HTR-8/SVneo (cell line): ENCODE results near the gene SYS1.

ENCODE experiments used
- DNase-seq: peaks from one replicate; pipeline ENCODE4 v3.0.0; 2011; ENCODE audit warnings: low spot score, mixed read lengths; ENCODE audit not compliant: insufficient read length
- FAIRE-seq: peaks from 2 replicates; lab custom pipeline; 2011; peaks lifted over from hg19 to GRCh38; lab: Jason Lieb, UNC

The SYS1 gene

DNA sequence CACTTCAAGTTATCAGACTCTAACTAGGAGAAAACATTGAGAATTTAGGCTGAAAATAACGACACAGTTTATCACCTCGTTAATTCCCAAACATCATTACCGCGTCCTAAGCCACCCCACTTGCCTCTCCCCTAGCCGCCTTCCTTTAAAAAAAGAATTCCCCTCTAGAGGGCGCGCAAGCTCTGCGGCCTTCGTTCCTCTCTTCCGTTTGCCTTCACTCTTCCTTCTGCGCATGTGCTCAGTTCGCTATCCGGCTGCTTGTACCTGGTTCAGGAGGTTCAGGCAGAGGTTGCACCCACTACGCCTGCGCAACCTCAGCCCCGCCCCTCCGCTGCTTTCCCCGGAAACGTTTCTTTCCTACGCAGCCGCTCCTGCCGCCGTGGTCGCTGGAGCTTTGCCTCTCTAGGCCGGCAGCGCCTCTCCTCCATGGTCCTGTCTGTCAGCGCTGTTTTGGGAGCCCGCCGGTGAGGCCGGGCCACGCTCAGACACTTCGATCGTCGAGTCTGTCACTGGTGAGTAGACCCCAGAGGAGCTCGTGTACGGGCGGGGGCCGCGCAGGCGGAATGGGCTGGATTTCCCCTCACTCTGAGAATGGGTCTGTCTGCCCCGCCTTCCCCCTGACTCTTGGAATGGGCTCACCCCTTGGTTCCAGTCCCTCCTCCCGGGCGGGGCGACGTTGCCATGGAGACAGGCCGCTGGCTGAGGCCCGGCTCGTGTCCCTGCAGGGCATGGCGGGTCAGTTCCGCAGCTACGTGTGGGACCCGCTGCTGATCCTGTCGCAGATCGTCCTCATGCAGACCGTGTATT lies at the start of gene SYS1:
SYS1 (plus strand) TSS at position 353 of the 807 bp plus-strand sequence; CDS start at position 729, 376 bp downstream.
- DNase-seq (peak; percentile 100), FAIRE-seq (peak; percentile 99)

DNA sequence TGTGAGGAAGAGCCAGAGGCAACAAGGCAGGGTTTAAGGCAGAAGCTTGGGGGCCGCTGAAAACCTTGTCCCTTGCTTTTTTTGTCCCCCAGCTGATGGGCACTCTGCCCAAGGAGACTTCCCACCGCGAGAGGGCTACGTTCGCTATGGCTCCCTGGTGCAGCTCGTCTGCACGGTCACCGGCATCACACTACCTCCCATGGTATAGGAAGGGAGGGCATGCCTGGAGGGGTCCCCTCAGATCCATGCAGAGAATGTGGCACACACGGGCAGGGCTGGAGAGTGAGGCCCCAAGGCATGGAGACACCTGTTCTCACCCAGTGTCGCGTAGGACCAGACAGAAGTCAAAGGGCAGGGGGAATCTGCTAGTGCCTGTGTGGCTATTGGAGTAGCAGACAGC lies 49.0 kb upstream of the SYS1 start:
- FAIRE-seq (peak; percentile 93), DNase-seq (no peak)

DNA sequence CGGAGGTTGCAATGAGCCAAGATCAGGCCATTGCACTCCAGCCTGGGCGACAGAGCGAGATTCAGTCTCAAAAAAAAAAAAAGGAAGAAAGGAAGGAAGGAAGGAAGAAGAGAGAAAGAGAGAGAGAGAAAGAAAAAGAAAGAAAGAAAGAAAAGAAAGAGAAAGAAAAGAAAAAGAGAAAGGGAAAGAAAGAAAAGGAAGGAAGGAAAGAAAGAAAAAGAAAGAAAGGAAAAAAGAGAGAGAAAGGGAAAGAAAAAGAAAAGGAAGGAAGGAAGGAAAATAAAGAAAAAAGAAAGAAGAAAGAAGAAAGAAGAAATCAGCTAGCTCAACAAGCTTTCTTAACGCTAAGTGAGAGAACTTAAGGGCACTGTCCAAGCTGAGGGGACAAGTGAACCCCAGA lies 47.3 kb upstream of the SYS1 start:
- FAIRE-seq (no peak), DNase-seq (no peak)

DNA sequence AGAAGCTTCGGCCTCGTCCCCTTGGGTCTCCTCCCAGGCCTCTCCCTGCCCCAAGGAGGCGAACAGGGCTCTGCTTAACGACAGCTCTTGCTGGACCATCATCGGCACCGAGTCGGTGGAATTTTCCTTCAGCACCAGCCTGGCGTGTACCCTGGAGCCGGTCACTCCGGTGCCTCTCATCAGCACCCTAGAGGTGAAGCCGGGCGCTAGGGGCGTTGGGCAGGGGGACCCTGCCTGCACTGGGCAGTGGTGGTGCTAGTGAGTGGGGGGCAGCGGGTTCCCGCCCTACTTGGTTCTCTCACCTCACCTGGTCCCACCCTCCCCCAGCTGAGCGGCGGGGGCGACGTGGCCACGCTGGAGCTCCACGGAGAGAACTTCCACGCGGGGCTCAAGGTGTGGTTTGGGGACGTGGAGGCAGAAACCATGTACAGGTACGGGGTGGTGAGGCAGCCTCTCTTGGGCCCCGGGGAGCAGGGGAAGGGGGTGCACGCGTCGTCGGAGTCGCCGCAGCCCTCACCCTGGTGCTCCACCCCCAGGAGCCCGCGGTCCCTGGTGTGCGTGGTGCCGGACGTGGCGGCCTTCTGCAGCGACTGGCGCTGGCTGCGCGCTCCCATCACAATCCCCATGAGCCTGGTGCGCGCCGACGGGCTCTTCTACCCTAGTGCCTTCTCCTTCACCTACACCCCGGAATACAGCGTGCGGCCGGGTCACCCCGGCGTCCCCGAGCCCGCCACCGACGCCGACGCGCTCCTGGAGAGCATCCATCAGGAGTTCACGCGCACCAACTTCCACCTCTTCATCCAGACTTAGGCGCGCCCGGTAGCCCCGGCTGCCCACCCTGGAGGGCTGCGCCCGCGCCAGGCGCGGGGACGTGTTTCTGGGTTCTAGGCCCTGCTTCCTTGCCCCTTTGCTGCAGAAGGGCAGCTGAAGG lies 46.5 kb upstream of the SYS1 start:
- no peak for DNase-seq
- no peak for FAIRE-seq

DNA sequence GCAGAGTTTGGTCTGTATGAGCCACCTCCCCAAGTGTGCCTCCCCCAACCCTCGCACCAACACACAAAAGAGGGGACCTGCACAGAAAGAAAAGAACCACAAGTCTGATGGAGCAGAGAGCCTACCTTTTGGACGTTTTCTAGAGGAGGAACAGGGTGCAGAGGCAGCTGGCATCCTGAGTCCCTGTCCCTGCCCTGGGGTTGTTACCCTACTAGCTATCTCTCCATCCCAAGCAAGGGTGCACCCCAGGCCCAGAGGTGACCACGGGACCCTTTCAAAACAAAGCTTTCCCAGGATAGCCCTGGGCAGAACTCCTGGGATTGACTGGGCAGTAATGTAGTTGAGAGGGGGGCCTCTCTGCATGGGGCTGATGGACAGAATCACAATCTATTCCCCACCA lies 45.1 kb upstream of the SYS1 start:
- DNase-seq (no peak), FAIRE-seq (no peak)

DNA sequence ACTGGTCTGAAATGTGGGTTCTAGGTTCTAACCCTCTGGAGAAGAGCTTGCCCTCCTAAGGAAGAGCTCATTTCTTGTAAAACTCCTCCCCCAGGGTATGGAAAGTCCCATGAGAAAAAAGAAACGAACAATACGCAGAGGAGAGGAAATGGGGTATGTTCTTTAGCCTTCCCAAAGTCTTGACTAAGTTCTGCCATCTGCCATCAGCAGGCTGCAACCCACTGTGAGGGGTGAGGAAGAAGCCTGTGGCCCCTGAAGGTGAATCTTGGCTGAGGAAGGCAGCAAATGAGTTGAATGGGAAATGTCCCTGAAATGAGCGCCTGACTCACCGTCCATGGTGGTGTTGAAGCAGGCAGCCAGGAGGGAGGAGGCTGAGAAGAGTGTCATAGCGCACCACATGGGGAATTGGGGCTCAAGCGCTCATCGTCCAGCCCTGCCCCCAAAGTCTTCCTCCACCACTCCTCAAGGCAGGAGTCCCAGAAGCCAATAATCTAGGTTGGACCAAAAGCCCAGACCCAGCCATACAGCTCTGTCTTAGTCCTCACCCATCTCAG lies 44.5 kb upstream of the SYS1 start:
- FAIRE-seq (no peak), DNase-seq (no peak)

DNA sequence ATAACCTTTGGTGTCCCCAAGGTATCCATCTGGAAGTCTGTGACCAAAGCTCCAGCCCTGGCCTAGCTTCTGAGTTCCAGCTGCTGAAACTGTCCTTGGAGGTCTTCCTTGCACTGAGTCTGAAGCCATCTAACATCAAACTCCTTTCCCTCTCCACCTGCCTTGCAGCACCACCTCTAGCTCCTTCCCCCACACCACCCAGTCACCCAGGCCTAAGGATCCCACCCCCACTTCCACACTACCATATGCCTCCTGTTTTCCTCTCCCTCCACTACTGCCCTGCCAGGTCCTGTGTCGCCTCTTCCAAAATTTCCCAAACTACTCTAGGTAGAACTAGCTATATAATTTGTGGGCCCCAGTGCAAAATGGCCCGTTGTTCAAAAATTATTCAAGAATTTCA lies 44.0 kb upstream of the SYS1 start:
- FAIRE-seq (no peak), DNase-seq (no peak)

DNA sequence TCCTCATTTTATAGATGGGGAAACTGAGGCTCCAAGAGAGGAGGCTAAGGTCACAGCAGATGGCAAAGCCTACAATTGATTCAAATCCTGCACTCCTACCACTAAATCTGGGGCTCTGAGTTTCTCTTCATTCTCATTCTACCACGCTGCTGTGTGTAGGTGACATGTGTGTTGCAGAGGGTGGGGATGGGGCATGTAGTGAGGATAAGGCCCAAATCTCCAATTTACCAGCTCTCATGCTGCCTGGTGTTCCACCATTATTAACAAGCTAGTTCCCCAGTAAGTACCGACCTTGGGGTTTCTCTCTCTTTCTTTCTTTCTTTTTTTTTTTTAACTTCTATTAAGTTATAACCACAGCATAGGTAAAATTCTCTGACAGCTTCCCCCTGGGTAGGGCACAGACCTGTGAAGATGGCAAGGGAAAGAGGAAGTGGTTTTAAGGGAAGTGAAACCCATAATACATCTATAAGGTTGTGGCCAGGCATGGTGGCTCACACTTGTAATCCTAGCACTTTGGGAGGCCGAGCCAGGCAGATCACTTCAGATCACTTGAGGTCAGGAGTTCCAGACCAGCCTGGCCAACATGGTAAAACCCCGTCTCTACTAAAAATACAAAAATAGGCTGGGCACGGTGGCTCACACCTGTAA lies 41.9 kb upstream of the SYS1 start:
- FAIRE-seq = no peak

DNA sequence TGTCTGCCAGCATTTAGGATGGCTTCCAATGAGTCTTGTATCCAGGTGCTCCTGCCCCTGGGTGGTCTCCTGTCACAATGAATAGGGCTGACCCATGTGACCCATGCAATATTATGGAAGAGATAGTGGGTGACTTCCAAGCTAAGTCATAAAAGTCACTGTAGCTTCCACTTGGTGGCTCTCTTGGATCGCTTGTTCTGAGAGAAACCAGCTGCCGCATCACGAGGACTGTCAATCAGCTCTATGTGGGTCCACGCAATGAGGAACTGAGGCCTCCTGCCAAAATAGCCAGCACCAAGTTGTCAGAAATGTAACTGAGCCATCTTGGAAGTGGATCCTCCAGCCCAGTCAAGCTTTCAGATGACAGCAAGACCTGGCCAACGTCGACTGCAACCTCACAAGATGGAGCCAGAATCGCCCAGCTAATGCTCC lies 40.0 kb upstream of the SYS1 start:
- FAIRE-seq = peak; percentile 88
- DNase-seq = peak; percentile 84

More for the DNA sequence above, 41.9 kb upstream of the SYS1 start:
- DNase-seq = no peak

DNA sequence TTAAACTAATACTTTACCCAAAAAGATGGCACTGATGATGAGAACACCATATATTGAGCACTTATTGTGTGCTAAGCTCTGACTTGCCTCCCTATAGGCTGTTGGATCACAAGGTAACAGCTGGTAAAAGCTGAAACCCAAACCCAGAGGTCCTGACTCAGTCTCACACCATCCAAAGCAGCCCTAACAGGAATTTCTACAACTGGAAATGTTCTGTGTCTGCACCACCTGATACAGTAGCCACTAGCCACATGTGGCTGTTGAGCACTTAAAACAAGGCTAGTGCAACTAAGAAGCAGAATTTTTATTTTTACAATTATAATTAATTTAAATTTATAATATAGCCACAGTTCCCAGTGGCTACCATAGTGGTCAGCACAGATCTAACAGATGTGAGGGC lies 39.2 kb upstream of the SYS1 start:
- peak; percentile 38 for FAIRE-seq
- DNase-seq = no peak

DNA sequence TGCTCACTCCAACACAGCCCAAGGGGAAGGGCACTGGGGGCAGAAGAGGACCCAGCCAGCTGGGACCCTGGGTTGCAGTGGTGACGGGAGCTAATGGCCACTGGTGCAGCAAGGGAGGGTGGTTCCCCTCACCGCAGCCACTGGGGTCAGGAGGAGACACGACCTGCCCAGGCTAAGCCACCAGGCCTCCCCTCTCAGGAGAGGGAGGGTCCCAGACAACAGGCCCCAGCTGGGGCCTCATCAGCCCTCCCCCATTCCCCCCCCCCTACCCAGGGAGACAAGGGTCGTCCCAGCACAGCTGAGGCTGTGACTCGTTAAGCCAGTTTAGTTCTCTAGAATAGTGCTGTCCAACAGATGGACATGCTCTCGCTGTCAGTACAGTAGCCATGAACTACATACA lies 37.6 kb upstream of the SYS1 start:
- no peak for DNase-seq
- FAIRE-seq = peak; percentile 75

DNA sequence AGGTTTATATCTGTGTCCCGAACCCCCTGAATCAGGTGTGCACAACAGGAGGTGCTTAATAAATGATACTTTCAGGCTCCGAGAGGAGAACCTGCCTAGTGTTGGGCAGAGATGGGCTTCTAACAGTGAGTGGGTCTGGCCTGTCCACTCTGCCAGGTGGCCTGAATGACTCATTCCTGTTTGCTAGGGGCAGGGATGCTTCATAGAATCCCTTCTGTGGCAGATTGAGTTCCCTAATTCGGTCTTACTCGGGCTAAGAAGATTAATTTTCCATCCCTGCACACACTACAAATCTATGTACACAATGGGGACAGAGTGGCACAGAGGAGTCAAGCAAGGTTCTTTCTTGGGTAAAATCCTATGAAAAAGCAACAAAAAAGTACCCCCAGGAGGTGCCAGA lies 34.5 kb upstream of the SYS1 start:
- FAIRE-seq (peak; percentile 86), DNase-seq (no peak)

DNA sequence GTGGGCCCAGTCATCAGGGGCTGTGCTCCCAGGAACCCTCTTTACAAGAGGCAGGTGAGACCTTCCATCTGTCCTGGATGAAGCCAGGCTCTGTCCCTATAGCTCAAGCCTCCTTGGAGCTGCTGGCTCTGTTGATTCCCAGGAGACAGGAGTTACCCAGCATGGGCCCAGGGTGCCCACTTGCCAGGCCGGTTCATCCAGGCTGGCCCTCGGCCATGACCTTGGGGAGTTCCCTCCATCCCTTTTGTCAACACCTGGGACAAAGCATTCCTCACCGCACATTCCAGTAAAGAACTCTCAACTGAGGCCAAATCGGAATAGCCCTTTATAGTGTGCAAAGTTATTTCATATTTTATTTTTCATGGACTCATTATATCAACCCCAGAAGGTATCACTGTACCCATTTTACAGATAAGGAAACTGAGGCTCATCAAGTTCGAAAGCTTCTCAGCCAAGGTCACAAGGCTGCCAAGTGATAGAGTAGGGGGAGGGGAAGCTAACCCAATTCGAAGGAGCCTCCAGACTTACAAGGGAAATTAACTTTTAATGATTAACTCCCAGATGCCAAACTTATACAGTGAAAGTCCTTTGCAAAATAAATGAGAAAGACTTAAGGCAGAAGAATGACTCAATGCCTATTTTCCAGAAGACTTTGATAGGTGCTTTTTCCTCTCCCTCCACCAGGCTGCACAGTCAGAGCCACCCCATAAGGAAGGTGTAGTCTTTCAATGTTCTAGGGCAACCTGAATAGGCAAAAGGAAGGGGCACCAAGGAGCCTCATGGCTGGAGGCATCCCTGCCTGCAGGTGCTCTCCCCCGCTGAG lies 33.2 kb upstream of the SYS1 start:
- no peak for DNase-seq
- peak; percentile 63 for FAIRE-seq

DNA sequence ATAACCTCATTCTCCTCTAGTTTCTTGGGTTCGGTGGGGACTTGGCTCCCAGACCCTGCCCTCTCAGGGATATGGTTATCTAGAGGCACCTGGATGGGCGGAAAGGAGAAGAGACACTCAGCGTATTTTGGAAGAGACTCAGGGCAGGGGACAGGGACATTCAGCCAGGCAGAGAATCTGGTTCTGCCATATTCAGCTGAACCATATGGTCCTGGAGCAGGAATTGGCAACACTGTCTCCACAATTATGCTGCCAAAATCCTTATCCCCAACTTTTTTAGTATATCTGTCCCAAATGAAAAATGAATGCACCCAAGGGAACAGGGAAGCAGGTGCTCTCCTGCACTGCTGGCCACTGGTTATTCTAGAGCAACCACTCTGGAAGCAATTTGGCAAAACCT lies 32.5 kb upstream of the SYS1 start:
- no peak for DNase-seq
- FAIRE-seq = no peak

DNA sequence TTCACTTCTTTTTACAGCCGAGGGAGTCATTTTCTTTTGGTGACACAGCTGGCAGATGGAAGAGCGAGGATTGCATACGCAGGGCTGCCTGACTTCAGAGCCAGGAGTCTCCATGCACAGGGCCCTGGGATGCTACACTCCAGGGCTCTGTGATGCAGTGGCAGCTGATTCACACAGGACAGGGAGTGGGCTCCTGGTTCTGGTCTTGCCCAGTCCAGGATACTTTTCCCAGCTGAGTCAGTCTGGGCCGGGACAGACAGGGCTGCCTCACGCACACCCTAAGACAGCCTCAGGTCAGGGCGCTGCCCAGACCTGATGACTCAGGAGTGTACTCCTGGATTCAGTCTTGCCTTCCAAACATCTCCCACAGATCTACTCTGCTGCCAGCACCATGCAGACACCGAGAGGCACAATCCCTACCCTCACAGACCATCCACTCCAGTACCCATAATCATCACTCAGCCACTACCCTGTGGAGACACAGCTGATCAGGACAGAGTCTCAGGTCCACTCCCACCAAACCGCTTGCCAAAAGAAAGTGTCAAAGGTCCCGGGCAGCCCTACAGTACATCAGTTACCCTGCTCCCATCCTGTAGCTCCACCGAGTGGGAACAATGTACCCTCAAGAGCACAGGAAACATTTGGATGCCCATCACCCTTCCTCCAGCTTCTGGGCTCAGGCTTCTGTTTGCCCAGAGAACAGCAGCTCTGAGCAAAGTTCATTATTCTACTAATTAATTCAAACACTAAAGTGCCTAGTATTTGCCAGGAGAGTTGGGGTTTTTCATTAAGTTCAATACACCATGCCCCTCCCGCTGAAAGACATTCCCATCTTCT lies 26.2 kb upstream of the SYS1 start:
- DNase-seq = peak; percentile 77
- peak; percentile 99 for FAIRE-seq

DNA sequence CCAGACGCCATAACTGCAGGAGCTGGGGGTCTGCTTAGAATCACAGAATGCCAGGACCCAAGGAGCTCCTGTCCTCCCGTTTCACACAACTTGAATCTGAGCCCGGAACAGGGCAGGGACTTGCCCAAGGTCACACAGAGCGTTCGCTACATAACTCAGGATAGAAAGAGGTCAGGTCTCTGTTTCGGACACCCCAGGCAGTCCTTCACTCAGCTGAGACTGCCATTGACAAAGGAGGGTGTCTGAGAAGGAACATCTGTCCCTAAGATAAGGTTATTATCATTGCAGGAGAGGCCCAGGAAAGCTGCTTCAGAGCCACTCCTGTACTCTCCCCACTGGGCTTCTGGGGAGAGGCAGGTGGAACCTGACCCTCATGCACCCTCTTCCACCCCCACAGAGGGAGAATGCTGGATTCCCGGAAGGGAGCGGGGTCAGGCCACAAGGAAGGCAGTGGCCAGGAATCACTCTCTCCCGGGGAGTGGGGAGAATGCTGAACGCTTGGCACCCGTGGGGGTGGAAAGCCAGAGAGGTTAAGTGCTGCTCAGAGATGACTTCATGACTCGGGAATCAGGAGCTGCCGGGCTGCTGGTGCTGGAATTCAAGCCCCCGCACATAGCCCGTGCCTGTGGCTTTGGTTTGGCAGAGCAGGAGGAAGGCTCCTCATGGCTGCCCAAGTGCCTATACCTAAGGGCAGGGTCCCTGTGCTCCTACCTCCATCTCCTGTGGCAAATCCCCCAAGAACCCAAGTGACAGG lies 25.4 kb upstream of the SYS1 start:
- FAIRE-seq (peak; percentile 93), DNase-seq (peak; percentile 96)

DNA sequence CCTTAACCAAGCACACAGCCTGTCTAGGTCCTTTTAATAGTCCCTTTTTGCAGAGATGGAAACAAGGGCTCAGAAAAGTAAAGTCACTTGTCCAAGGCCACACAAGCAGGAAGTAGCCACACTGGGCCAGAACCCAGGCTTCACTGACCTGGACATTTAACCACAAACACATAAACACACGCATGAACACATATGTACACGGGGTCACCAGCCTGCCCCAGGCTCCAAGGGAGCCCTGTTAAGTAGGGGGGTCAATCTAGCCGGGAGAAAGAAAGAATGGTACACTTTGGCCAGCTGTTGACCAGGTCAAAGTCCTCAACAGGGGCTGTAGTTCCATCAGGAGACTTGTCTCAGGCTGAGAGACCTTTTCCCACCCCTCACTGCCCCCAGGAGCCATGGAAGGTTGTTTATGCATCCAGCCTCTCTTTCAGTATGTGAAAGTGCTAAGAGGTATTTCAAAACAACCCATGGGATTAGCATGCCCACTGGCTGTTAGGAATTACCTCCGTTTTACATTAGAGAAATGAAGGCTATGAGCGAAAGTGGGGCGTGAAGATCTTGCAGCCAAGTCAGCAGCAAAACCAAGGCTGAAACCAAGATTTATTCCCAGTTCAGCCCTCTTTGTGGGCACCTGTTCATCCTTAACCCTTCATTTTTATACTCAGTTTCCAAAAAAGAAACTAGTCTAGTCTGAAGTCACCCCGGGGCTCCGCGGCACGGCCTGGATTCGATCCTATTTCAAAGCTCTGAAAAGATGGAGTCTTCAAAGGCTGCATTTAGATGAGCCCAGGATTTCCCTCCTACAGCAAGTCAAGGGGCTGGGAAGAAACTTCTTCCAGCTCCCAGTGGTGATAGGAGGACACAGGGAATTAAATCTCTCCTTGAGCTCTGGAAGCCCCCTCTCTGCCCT lies 24.6 kb upstream of the SYS1 start:
- FAIRE-seq (peak; percentile 28), DNase-seq (no peak)
